Vagina (tissue), 2 donors: ENCODE data around the gene MOGAT3. TPM values are rescaled to one million over a fixed set of nuclear protein-coding genes. Genes with fewer than 3 reads are reported as not detected.

Experiments
- DNase-seq, 2 donors: peaks; one replicate each; pipeline ENCODE4 v3.0.0-alpha.2; 2017; ENCODE audit errors: extremely low spot score in 2 of 2
- H3K27ac ChIP-seq: fragments of 200-600 bp; sonication (generic); one replicate; pipeline ENCODE4 v1.5.1; 2019
- H3K27me3 ChIP-seq: fragments of 200-600 bp; sonication (generic); one replicate; pipeline ENCODE4 v1.5.1; 2019
- H3K36me3 ChIP-seq, 2 donors: fragments of 200-600 bp; sonication (generic); one replicate each; pipeline ENCODE4 v1.5.1; 2017 to 2019
- H3K4me1 ChIP-seq: fragments of 200-600 bp; sonication (generic); one replicate; pipeline ENCODE4 v1.5.1; 2019
- H3K4me3 ChIP-seq, 2 donors: fragments of 200-600 bp; sonication (generic); 1 replicate in 1 of 2; 2 replicates in 1 of 2; pipeline ENCODE4 v1.5.1; 2016 to 2019
- H3K9me3 ChIP-seq: fragments of 200-600 bp; sonication (generic); one replicate; pipeline ENCODE4 v1.5.1; 2019
- CTCF ChIP-seq, 3 experiments: fragments of 450-650 bp in 2 of 3; fragments of 200-600 bp in 1 of 3; sonication (generic) in 1 of 3; IDR thresholded peaks; one replicate each; pipeline ENCODE4 v1.5.1; 2017 to 2019; ENCODE audit warnings: antibody characterized with exemption in 3 of 3, mild to moderate bottlenecking in 2 of 3, moderate library complexity in 2 of 3
- POLR2A ChIP-seq, 2 donors: fragments of 450-650 bp; IDR thresholded peaks; one replicate each; pipeline ENCODE4 v1.6.1; 2017; ENCODE audit warnings: antibody characterized with exemption in 2 of 2, mild to moderate bottlenecking in 2 of 2, moderate library complexity in 2 of 2
- POLR2AphosphoS5 ChIP-seq, 2 donors: sonication (generic); formaldehyde crosslinking; IDR thresholded peaks; one replicate each; pipeline ENCODE4 v1.9.0; 2017; ENCODE audit warnings: antibody characterized with exemption in 2 of 2, mild to moderate bottlenecking in 2 of 2, low read depth in 1 of 2; ENCODE audit not compliant: insufficient read depth in 1 of 2
- intact Hi-C: fragments of 100-400 bp; cut with DNase I; formaldehyde crosslinking; loops from one replicate; pipeline ENCODE4 v1.15.1; 2023
- total RNA-seq: library from RNA; depleted of rRNA; stranded (reverse); fragments of >200 nt; gene quantifications from one replicate; pipeline ENCODE4 v1.2.3, GENCODE V29; 2016

The MOGAT3 gene
- total RNA-seq, 1 donor from 2014 or later = not detected

GRCh38 chr7:101240226-101241014 lies 39.6 kb upstream of the MOGAT3 start:
- TF ChIP-seq CTCF (IDR thresholded peaks at IDR 0.05) = no peak
- TF ChIP-seq POLR2A (IDR thresholded peaks at IDR 0.05) = no peak
- no peak for TF ChIP-seq POLR2AphosphoS5 (IDR thresholded peaks at IDR 0.05; ENCODE audit: insufficient read depth in 1 of 2, low read depth in 1 of 2)
- no peaks in the 10 kb centered on the region for H3K9me3 ChIP-seq
- DNase-seq = no peak
- intact Hi-C loops = no loop called here
- H3K27me3 ChIP-seq = no peaks in the 10 kb centered on the region
- H3K27ac ChIP-seq = peak overlapping the region; percentile 84
- H3K4me1 ChIP-seq = peaks cover 70% of the 10 kb centered on the region
- peaks cover 0 to 17% of the 10 kb centered on the region in 2 donors for H3K36me3 ChIP-seq
- no peak overlapping the region for H3K4me3 ChIP-seq

GRCh38 chr7:101239951-101240220 lies 39.0 kb upstream of the MOGAT3 start:
- Histone ChIP-seq H3K27ac (peak overlapping the region; percentile 84), H3K27me3 (no peaks in the 10 kb centered on the region), H3K4me3 (no peak overlapping the region), H3K36me3 (peaks cover 0 to 17% of the 10 kb centered on the region in 2 donors), H3K9me3 (no peaks in the 10 kb centered on the region), H3K4me1 (peaks cover 67% of the 10 kb centered on the region)
- intact Hi-C loops = no loop called here
- TF ChIP-seq POLR2A (IDR thresholded peaks at IDR 0.05) = no peak
- TF ChIP-seq CTCF (IDR thresholded peaks at IDR 0.05) = no peak
- no peak for TF ChIP-seq POLR2AphosphoS5 (IDR thresholded peaks at IDR 0.05; ENCODE audit: insufficient read depth in 1 of 2, low read depth in 1 of 2)
- no peak for DNase-seq

- intact Hi-C loops = no loop called here
Observed at GRCh38 chr7:101239191-101239950, 38.5 kb upstream of the MOGAT3 start.

GRCh38 chr7:101238226-101239182 lies 37.7 kb upstream of the MOGAT3 start:
- Histone ChIP-seq H3K27ac (peak overlapping the region; percentile 84), H3K36me3 (peaks cover 0 to 17% of the 10 kb centered on the region in 2 donors), H3K4me3 (peak overlapping the region in 1 of 2 donors; percentile 30), H3K27me3 (no peaks in the 10 kb centered on the region), H3K9me3 (no peaks in the 10 kb centered on the region), H3K4me1 (peaks cover 60% of the 10 kb centered on the region)
- no peak for DNase-seq
- TF ChIP-seq POLR2A (IDR thresholded peaks at IDR 0.05) (no peak), CTCF (IDR thresholded peaks at IDR 0.05) (no peak), POLR2AphosphoS5 (IDR thresholded peaks at IDR 0.05; ENCODE audit: insufficient read depth in 1 of 2, low read depth in 1 of 2) (no peak)
- intact Hi-C loops = no loop called here

More at GRCh38 chr7:101239191-101239950, 38.5 kb upstream of the MOGAT3 start:
- H3K27me3 ChIP-seq = no peaks in the 10 kb centered on the region
- H3K27ac ChIP-seq = peak overlapping the region; percentile 84
- H3K9me3 ChIP-seq = no peaks in the 10 kb centered on the region
- DNase-seq = no peak
- TF ChIP-seq POLR2AphosphoS5 (IDR thresholded peaks at IDR 0.05; ENCODE audit: insufficient read depth in 1 of 2, low read depth in 1 of 2) = peak; percentile 17 to 32
- TF ChIP-seq POLR2A (IDR thresholded peaks at IDR 0.05) = no peak
- H3K36me3 ChIP-seq = peaks cover 0 to 17% of the 10 kb centered on the region in 2 donors
- H3K4me3 ChIP-seq = no peak overlapping the region
- peaks cover 67% of the 10 kb centered on the region for H3K4me1 ChIP-seq
